22Rv1 (cell line): Measurements from ENCODE around the gene PHLDA2.

Source experiments
- CTCF ChIP-seq: fragments of 450-650 bp; IDR thresholded peaks from 2 replicates; pipeline ENCODE4 v1.5.1; 2017; ENCODE audit warnings: mild to moderate bottlenecking
- ZFX ChIP-seq: fragments of 450-650 bp; IDR thresholded peaks from 2 replicates; pipeline ENCODE4 v1.6.1; 2017; ENCODE audit warnings: antibody characterized with exemption, borderline replicate concordance

- TF ChIP-seq CTCF (no peak), ZFX (no peak)
Measured at GRCh38 chr11:2931420-2931746, 2.2 kb upstream of the PHLDA2 start.
